ENCODE data around the gene CDS2. TPM values are rescaled to one million over a fixed set of nuclear protein-coding genes. Genes with fewer than 3 reads are reported as not detected.

The CDS2 gene
- total RNA-seq, 1 experiment from 2014 or later = 37.5 TPM

- ATAC-seq (no peak), DNase-seq (ENCODE audit: low read depth, low spot score) (no peak)
- POLR2A ChIA-PET = interaction anchor here (2.2 kb wide), 1 partner anchor 15 kb away, joined by 5 read pairs; the partner anchor contains the start of gene CDS2
- Histone ChIP-seq H3K4me1 (ENCODE audit: control insufficient read depth in 1 of 2, insufficient read depth in 2 of 2, low read length in 2 of 2) (no peaks in the 10 kb centered on the region), H3K27ac (ENCODE audit: low read depth, low read length) (no peak overlapping the region), H3K27me3 (ENCODE audit: insufficient read depth, low read length) (no peaks in the 10 kb centered on the region), H3K4me2 (ENCODE audit: low read length) (no peak overlapping the region), H2AFZ (ENCODE audit: low read depth, low read length, poor library complexity, severe bottlenecking) (no peak overlapping the region), H3K4me3 (replicated peaks in 1 of 2; ENCODE audit: low read depth in 1 of 2, low read length in 2 of 2) (no peak overlapping the region), H3K36me3 (ENCODE audit: control insufficient read depth in 1 of 2, insufficient read depth in 2 of 2, low read length in 2 of 2) (no peaks in the 10 kb centered on the region), H3K9ac (ENCODE audit: low read length) (no peak overlapping the region), H3K9me2 (ENCODE audit: insufficient read depth) (no peaks in the 10 kb centered on the region), H3K79me2 (ENCODE audit: insufficient read depth, low read length) (peaks cover 33% of the 10 kb centered on the region), H4K20me1 (ENCODE audit: insufficient read depth) (no peaks in the 10 kb centered on the region), H3K9me3 (ENCODE audit: control insufficient read depth in 1 of 2, insufficient read depth in 1 of 2, low read depth in 1 of 2, low read length in 2 of 2) (no peaks in the 10 kb centered on the region)
- intact Hi-C loops (cut with micrococcal nuclease) = no loop called here
- RAD21 ChIA-PET (ENCODE audit: low non-redundant PET in 1 of 2, low total read pairs in 2 of 2, uncharacterized antibody in 2 of 2, unreplicated experiment in 2 of 2) = no interaction called here
- TF ChIP-seq YY1 (IDR thresholded peaks at IDR 0.05; ENCODE audit: extremely low read depth, insufficient replicate concordance, low read depth, low read length) (no peak), RAD21 (IDR thresholded peaks at IDR 0.05; ENCODE audit: low read depth) (no peak), EZH2phosphoT487 (IDR thresholded peaks at IDR 0.05; ENCODE audit: borderline replicate concordance) (no peak), SRF (IDR thresholded peaks at IDR 0.05; ENCODE audit: low read depth) (no peak), MAX (IDR thresholded peaks at IDR 0.05) (no peak)
- CTCF ChIA-PET = interaction anchor here (0.9 kb wide), 1 partner anchor 81 kb away, joined by 3 read pairs; no protein-coding TSS in a partner anchor
- BruUV-seq (replicated peaks) = no TSS peak
Measured at GRCh38 chr20:5141615-5142014, 14.8 kb downstream of the CDS2 start.

GRCh38 chr20:5143851-5144250 is 17.0 kb downstream of the CDS2 start:
- Histone ChIP-seq H4K20me1 (ENCODE audit: insufficient read depth) (no peaks in the 10 kb centered on the region), H2AFZ (ENCODE audit: low read depth, low read length, poor library complexity, severe bottlenecking) (no peak overlapping the region), H3K27ac (ENCODE audit: low read depth, low read length) (no peak overlapping the region), H3K9me2 (ENCODE audit: insufficient read depth) (no peaks in the 10 kb centered on the region), H3K9ac (ENCODE audit: low read length) (no peak overlapping the region), H3K27me3 (ENCODE audit: insufficient read depth, low read length) (no peaks in the 10 kb centered on the region), H3K4me1 (ENCODE audit: control insufficient read depth in 1 of 2, insufficient read depth in 2 of 2, low read length in 2 of 2) (peaks cover 0 to 5% of the 10 kb centered on the region in 2 experiments; a peak in 2 of 4 replicates), H3K4me3 (replicated peaks in 1 of 2; ENCODE audit: low read depth in 1 of 2, low read length in 2 of 2) (no peak overlapping the region), H3K36me3 (ENCODE audit: control insufficient read depth in 1 of 2, insufficient read depth in 2 of 2, low read length in 2 of 2) (no peaks in the 10 kb centered on the region), H3K4me2 (ENCODE audit: low read length) (no peak overlapping the region), H3K9me3 (ENCODE audit: control insufficient read depth in 1 of 2, insufficient read depth in 1 of 2, low read depth in 1 of 2, low read length in 2 of 2) (no peaks in the 10 kb centered on the region), H3K79me2 (ENCODE audit: insufficient read depth, low read length) (peaks cover 26% of the 10 kb centered on the region)
- intact Hi-C loops (cut with micrococcal nuclease) = no loop called here
- CTCF ChIA-PET = no interaction called here
- no TSS peak for BruUV-seq (replicated peaks)
- RAD21 ChIA-PET (ENCODE audit: low non-redundant PET in 1 of 2, low total read pairs in 2 of 2, uncharacterized antibody in 2 of 2, unreplicated experiment in 2 of 2) = no interaction called here
- ATAC-seq (no peak), DNase-seq (ENCODE audit: low read depth, low spot score) (no peak)
- POLR2A ChIA-PET = no interaction called here
- no peak for TF ChIP-seq POLR2AphosphoS5 (IDR thresholded peaks at IDR 0.05; ENCODE audit: low read depth, low read length)
- no peak for TF ChIP-seq SRF (IDR thresholded peaks at IDR 0.05; ENCODE audit: low read depth)
- TF ChIP-seq CTCF (IDR thresholded peaks at IDR 0.05 in 2 of 3, conservative IDR thresholded peaks at IDR 0.05 in 1 of 3; ENCODE audit: borderline replicate concordance in 1 of 3, insufficient read depth in 1 of 3, low read depth in 2 of 3, low read length in 2 of 3) = no peak
- no peak for TF ChIP-seq YY1 (IDR thresholded peaks at IDR 0.05; ENCODE audit: extremely low read depth, insufficient replicate concordance, low read depth, low read length)
- no peak for TF ChIP-seq EGR1 (IDR thresholded peaks at IDR 0.05; ENCODE audit: low read depth)
- TF ChIP-seq CEBPB (IDR thresholded peaks at IDR 0.05; ENCODE audit: low read depth) = no peak
- TF ChIP-seq JUND (IDR thresholded peaks at IDR 0.05) = no peak
- no peak for TF ChIP-seq ZNF274 (IDR thresholded peaks at IDR 0.05; ENCODE audit: low read depth, low read length)
- TF ChIP-seq CBX3 (IDR thresholded peaks at IDR 0.05; ENCODE audit: low read depth) = no peak
- TF ChIP-seq REST (IDR thresholded peaks at IDR 0.05; ENCODE audit: low read depth) = no peak
- TF ChIP-seq ZFX (IDR thresholded peaks at IDR 0.05) = no peak
- no peak for TF ChIP-seq FOSL1 (IDR thresholded peaks at IDR 0.05; ENCODE audit: low read depth)
